ENCODE measurements around the gene PGBD5.

- no peak for TF ChIP-seq POLR2AphosphoS5 (IDR thresholded peaks at IDR 0.05; ENCODE audit: borderline replicate concordance, low read depth, low read length)
- no peak for TF ChIP-seq EZH2 (IDR thresholded peaks at IDR 0.05)
- no peak for TF ChIP-seq FOXP2 (optimal IDR thresholded peaks at IDR 0.05; ENCODE audit: control extremely low read depth, extremely low read length, insufficient read depth)
These were observed 97.7 kb downstream of the PGBD5 start for GRCh38 chr1:230328342-230329015.
